ENCODE measurements around the gene FOXR2.

FOXR2 gene, protein sequence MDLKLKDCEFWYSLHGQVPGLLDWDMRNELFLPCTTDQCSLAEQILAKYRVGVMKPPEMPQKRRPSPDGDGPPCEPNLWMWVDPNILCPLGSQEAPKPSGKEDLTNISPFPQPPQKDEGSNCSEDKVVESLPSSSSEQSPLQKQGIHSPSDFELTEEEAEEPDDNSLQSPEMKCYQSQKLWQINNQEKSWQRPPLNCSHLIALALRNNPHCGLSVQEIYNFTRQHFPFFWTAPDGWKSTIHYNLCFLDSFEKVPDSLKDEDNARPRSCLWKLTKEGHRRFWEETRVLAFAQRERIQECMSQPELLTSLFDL

GRCh38 chrX:55623100-55623499 is at the start of gene FOXR2:
TSS of gene FOXR2 (plus strand) at chrX:55623400. CDS start at chrX:55623712, 312 bp downstream.
- no peak for DNase-seq (ENCODE audit: low read depth)

DNA sequence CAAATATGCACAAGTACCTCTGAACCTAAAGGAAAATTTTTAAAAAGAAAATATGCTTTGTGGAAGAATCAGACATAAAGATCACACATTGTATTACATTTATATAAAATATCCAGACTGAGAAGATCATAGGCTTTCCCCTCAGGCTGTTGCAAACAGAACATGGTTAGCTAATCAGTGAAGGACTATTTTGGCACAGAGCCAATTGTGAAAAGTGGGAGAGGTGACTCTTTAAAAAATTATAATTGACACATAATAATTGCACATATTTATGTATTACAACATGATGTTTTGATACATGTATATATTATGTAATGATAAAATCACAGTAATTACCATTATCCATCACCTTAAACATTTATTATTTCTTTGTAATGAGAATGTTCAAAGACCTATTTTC is 44.1 kb upstream of the FOXR2 start:
- no peak for DNase-seq (ENCODE audit: low read depth)

GRCh38 chrX:55582447-55582846 is 40.8 kb upstream of the FOXR2 start:
- no peak for DNase-seq (ENCODE audit: low read depth)

- no peak for DNase-seq (ENCODE audit: low read depth)
These were observed 29.9 kb upstream of the FOXR2 start for GRCh38 chrX:55593296-55593695.

DNA sequence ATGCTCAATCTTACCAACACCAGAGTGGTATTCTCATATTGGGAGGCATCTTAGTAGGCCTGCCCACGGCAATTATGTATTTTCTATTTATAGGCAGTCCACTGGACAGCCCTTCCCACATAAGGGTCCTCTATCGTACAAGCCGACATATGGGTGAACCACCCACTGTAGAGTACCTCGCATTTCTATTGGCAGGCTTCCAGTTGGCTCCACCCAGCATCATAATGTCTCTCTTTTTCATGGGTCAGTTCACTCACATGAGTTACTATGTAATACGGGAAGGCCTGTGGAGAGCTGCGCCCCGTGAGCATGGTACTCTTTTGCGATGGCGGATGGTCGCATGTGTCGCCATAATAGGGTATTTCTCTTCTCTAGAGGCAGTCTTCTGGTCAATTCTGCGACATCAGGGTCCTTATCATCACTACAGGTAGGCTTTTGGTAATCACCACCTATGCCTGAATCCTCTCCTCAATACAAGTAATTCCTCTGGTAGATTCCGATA is 29.4 kb upstream of the FOXR2 start:
- DNase-seq (ENCODE audit: low read depth) = no peak

GRCh38 chrX:55598333-55598732 is 24.9 kb upstream of the FOXR2 start:
- no peak for DNase-seq (ENCODE audit: low read depth)

GRCh38 chrX:55619547-55619946 is 3.7 kb upstream of the FOXR2 start:
- no peak for DNase-seq (ENCODE audit: low read depth)

DNA sequence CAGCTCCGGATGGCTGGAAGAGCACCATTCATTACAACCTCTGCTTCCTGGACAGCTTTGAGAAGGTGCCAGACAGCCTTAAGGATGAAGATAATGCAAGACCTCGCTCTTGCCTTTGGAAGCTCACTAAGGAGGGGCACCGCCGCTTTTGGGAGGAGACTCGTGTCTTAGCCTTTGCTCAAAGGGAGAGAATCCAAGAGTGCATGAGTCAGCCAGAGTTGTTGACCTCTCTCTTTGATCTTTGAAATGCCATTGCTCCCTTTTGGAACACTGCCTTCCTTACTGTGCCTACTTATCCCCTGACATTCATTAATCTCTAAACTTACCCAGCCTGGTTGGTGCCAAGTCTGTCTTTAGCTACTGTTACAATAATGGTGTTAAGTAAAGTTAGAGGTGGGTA is 1.2 kb downstream of the FOXR2 start:
- no peak for DNase-seq (ENCODE audit: low read depth)

GRCh38 chrX:55636109-55636508 is 12.9 kb downstream of the FOXR2 start:
- no peak for DNase-seq (ENCODE audit: low read depth)

GRCh38 chrX:55638933-55639332 is 15.7 kb downstream of the FOXR2 start:
- DNase-seq (ENCODE audit: low read depth) = no peak

DNA sequence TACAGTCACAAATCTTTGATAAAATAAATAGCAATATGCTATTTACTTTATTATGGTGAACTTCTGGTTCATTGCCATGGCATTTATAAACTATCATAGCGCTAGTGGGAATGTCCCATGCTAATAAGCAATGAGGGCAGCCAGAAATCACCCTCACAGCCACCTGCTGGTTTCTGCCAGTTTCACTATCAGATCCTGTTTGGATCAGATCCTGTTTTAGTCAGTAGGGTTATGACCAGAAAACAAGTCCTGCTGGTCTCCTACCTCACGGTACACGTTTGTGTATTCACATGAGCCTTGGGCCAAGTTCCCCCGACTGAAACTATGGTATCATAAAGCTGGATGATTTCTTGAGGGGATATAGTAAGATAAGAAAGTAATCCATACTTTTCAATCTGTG is 17.7 kb downstream of the FOXR2 start:
- DNase-seq (ENCODE audit: low read depth) = no peak

DNA sequence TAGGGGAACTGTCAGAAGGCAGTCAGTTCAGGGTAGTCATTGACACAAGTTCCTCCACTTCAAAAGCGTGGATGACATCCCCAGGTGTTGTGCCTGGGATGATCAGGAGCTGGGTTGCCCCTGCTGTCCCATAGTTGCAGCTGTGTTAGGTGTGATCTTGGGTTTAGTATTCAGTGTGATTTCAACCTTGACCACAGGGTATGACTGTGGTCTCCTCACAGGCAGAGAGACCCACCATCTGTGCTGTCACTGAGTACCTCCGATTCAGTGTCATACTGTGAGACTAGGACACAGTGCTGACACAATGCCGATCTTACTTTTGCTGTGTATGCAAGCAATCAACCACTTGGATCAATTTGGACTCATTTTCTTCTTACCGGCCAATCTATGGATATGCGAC is 25.2 kb downstream of the FOXR2 start:
- no peak for DNase-seq (ENCODE audit: low read depth)

DNA sequence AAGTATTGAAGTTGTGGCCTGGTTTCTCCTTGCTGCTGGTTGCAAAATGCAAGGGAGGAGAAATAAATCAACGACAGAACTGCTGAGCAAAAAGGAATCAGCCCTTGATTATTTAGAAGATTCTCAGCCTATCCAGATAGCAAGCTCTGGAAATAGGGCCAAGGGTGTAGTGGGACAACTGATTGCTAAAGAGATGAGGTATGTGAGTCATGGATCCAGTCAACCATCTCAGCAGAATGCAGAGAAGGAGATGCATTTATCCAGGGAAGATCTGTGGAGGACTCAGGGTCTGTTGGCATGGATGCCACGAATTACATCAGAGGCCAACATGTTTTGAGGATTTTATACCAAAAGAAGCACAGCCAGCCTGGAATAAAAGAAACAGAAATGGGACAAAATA is 36.7 kb downstream of the FOXR2 start:
- no peak for DNase-seq (ENCODE audit: low read depth)

- no peak for DNase-seq (ENCODE audit: low read depth)
These were observed 40.4 kb downstream of the FOXR2 start for GRCh38 chrX:55663584-55663983.

DNA sequence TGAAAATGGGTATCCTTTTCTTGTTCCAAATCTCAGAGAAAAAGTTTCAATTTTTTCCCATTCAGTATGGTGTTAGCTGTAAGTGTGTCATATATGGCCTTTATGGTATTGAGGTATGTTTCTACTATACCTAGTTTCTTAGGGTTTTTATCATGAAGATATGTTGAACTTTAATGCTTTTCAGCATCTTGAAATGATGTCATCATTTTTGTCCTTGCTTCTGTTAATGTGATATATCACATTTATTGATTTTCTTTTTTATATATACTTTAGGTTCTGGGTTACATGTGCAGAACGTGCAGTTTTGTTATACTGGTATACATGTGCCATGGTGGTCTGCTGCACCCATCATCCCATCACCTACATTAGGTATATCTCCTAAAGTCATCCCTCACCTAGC is 44.9 kb downstream of the FOXR2 start:
- no peak for DNase-seq (ENCODE audit: low read depth)

Data from activated gamma-delta T cell treated with anti-CD3 and anti-CD28 coated beads, Interleukin-2, amount 50 U/mL, for 16 hours (primary cell).